H1 (cell line): ENCODE measurements around the gene CST6. TPM values are rescaled to one million over a fixed set of nuclear protein-coding genes. Genes with fewer than 3 reads are reported as not detected.

Experiments used
- CHD7 ChIP-seq: fragments of 300-600 bp; sonication (generic); IDR thresholded peaks from 2 replicates; pipeline ENCODE4 v1.7.1; 2012; ENCODE audit warnings: low read length, moderate library complexity, mild to moderate bottlenecking, inconsistent platforms; ENCODE audit not compliant: insufficient replicate concordance
- polyA plus RNA-seq, 7 experiments: library from polyadenylated mRNA; depleted of rRNA in 3 of 7; stranded (reverse) in 5 of 7; unstranded in 2 of 7; fragments of >200 nt in 5 of 7; fragments of 200-250 nt in 2 of 7; gene quantifications; 1 replicate in 5 of 7; 2 replicates in 1 of 7; 4 replicates in 1 of 7; pipeline versions ENCODE4 v1.2.1 to v1.2.3, GENCODE V29; 2011 to 2013; ENCODE audit warnings: missing spikeins in 2 of 7, mixed read lengths in 2 of 7
- total RNA-seq: library from RNA; stranded (reverse); fragmentation: NEBNext Ultra II Directional; extraction: Animal tissue kit (Norgen Biotek cat#: 25700); gene quantifications from 2 replicates; pipeline ENCODE4 v1.2.1, GENCODE V29; 2021

CST6 gene
- total and polyA plus RNA-seq, 2 of the 8 experiments (the other 6 are each of a cell fraction or from before 2014, with no cell fraction given): 1.6 to 7.6 TPM

- no peak for TF ChIP-seq CHD7
Measured at GRCh38 chr11:66050581-66051231, 38.9 kb downstream of the CST6 start (continued).
